GM12801 (cell line): Measurements from ENCODE around the gene NUP214.

Source experiments
- TF ChIP-seq, protein P1 (sequence below): IDR thresholded peaks from one replicate; pipeline ENCODE4 v1.5.1; 2011; ENCODE audit warnings: control low read depth; ENCODE audit not compliant: insufficient read length; ENCODE audit errors: extremely low read depth

NUP214 gene

DNA sequence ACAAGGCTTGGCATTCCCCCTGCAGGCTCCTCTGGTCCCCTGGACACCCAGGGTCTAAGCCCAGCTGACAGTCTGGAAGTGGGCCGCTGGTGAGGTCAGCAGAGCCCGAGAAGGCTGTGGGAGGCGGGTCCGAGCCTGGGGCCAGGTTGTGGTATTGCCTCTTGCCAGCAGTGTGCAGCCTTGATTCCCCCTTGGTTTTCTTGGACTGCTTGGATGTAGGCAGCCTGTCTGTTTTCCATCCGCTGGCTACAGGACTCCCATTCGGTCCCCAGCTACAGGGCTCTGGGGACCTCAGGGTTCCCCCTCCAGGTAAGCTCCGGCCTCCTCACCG is 27.5 kb upstream of the NUP214 start:
- TF ChIP-seq, protein P1, sequence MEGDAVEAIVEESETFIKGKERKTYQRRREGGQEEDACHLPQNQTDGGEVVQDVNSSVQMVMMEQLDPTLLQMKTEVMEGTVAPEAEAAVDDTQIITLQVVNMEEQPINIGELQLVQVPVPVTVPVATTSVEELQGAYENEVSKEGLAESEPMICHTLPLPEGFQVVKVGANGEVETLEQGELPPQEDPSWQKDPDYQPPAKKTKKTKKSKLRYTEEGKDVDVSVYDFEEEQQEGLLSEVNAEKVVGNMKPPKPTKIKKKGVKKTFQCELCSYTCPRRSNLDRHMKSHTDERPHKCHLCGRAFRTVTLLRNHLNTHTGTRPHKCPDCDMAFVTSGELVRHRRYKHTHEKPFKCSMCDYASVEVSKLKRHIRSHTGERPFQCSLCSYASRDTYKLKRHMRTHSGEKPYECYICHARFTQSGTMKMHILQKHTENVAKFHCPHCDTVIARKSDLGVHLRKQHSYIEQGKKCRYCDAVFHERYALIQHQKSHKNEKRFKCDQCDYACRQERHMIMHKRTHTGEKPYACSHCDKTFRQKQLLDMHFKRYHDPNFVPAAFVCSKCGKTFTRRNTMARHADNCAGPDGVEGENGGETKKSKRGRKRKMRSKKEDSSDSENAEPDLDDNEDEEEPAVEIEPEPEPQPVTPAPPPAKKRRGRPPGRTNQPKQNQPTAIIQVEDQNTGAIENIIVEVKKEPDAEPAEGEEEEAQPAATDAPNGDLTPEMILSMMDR, result no peak

DNA sequence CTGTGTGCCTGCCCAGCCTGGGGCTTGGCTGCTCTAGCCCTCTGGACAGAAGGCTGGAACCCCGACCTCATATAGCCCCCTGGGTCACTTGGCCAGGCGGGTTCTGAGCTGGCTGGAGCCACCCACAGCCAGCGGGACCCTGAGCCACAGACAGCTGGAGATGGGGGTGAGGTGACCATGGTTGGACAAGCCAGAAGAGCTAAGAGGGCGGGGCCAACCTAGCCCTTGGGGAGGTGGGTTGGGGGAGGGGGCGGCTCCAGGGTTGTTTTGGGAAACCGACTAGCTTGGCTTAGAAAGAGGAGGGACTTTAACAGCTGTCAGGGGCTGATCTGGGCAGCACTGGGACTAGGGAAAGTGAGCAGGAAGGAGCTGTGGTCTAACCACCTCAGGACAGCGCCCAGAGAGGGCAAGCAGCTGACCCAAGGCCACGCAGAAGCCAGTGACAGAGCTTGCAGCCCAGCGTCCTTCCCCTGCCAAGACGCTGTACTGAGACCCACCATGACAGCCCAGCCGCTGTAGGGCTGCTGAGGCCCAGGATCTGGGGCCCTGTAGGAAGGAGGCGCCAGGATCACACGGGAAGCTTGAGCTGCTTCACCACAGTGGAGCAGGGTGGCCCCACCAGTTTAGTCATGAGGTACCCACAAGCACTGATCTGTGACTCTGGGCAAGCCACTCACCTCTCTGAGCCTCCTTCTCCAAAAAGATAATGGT is 26.8 kb upstream of the NUP214 start:
- TF ChIP-seq, protein P1, result no peak

DNA sequence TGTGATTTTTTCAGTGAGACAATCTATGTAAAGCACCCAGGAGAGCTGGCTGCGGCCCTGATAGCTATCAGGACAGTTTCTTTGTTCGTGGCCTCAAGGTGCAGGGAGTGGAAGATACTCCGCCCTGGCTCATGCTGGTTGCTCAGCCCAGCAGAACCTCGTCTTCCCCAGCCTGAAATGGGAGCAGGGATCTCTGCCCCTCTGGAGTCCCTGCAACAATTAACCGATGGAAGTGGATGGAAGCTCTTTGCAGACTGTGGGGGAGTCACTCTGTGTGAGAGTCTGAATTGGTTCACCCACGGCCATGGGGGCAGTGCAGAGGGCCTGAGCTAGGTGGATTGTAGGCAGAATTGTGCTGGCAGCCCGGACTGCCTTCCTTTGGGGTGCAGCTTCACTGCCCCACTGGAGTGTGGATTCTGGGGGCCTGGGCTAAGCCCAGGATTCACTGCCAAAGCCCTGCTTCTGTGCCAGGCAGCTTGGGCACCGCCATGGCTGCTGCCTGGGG is 26.2 kb upstream of the NUP214 start:
- TF ChIP-seq, protein P1, result no peak

DNA sequence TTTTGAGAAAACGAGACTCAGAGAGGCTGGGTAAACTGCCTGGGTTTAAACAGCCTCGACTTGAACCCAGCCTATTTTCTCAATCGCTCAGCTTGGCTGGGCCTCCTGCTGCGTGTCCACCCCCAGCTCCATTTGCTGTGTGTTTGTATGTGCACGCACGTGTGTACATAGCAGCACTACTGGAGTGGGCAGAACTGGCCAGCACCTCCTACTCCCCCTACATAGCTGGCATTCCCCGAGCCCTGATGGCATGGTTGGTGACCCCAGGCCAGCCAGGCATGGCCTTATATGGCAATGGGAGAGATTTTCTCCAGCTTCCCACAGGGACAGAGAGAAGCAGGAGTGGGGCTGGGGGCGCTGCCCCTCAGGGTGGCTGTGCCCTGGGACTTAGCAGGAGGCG is 24.9 kb upstream of the NUP214 start:
- TF ChIP-seq, protein P1, result no peak

DNA sequence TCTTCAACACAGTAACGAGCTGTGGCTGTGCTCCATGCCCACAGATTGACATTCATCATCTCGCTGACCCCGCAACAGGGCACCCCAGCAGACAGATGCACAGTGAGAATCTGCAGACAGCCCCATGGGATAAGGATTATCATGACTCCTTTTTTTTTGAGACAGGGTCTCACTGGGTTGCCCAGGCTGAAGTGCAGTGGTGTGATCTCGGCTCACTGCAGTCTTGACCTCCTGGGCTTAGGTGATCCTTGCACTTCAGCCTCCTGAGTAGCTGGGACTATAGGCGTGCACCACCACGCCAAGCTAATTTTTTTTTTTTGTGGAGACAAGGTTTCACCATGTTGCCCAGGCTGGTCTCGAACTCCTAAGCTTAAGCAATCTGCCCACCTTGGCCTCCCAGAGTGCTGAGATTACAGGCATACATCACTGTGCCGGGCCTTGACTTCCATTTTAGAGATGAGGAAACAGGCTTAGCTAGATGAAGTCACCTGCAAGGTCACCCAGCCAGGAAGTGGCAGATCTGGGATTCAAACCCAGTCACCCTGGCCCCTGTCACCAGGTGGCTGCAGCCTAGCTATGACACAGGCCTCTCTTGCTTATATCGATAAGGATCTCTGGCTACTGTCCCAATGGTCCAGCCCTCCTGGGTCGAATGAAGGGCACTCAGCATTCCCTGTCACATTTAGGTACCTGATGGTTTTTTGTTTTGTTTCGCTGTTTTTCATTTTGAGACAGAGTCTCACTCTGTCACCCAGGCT is 24.0 kb upstream of the NUP214 start:
- TF ChIP-seq, protein P1, result no peak

DNA sequence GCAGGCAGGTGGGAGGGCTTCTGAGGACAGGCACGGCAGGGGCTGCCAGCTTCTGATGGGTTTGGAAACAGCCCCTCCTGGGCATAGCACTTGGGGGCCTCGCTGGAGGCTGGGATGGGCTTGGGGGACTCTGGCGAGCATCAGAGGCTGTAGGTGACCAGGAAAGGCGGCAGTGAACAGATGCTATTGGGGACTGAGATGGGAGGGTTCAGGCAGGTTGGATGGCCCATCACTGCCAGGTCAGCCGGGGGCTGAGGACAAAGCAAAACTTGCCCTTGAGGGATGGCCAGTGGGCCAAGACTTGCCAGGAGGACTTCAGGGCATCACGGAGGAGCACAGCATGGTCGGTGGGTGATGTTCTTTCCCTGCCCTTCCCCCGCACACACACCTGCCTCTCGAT is 22.4 kb upstream of the NUP214 start:
- TF ChIP-seq, protein P1, result no peak

DNA sequence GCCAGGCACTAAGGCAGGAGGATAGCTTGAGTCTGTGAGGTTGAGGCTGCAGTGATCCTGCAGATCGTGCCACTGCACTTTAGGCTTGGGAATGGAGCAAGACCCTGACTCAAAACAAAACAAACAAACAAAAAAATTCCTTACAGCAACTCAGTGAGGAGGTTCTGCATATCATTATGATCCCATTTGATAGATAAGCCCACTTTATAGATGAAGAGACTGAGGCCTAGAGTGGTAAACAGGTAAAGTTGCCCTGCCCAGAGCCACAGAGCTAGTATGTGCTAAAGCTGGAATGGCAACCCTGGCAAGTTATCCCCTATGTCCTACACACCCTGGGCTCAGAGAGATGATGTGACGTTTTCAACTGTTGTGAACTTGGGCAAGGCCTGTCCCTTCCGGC is 21.9 kb upstream of the NUP214 start:
- TF ChIP-seq, protein P1, result no peak
